ENCODE data around the gene ZDHHC16.

Gene ZDHHC16

DNA sequence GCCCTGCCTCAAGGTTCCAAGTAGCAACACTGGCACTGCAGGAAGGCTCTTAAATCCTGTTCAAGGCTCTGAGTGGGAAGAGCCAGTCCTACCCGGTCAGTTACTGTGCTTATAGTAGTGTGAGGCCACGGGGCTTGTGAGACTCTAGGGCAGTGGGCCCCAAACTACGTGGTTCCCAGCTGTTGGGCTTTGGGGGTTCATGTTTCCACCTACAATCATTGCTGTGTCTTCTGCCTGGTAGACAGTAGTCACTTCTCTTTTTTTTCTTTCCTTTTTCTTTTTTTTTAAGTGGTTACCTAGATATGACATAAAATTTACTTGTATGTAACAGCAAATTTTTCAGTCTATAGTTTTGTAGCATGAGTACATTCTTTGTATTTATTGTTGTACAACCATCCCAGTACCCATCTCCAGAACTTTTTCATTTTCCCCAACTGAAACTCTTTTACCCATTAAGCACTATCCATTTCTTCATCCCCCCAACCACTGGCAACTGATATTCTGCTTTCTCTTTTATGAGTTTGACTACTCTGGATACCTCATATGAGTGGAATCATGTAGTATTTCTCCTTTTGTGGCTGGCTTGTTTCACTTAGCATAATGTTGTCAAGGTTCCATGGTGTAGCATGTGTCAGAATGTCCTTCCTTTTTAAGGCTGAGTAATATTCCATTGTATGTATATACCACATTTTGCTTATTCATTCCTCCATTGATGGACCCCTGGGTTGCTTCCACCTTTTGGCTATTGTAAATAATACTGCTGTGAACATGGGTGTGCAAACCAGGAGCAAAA lies 60.4 kb downstream of the ZDHHC16 start:
- TF ChIP-seq RAD21 (IDR thresholded peaks at IDR 0.05; ENCODE audit: low read depth), result no peak
- TF ChIP-seq EGR1 (IDR thresholded peaks at IDR 0.05), result no peak
- TF ChIP-seq CREB1 (IDR thresholded peaks at IDR 0.05; ENCODE audit: low read depth), result no peak
- TF ChIP-seq NFIC (IDR thresholded peaks at IDR 0.05), result no peak

Measured in Ishikawa (cell line).